GM12801 (cell line): ENCODE measurements around the gene U2AF2.

Experiments used
- CTCF ChIP-seq: IDR thresholded peaks from one replicate; pipeline ENCODE4 v1.5.1; 2011; ENCODE audit warnings: control low read depth; ENCODE audit not compliant: insufficient read length; ENCODE audit errors: extremely low read depth

The U2AF2 gene

GRCh38 chr19:55699221-55699620, 44.4 kb downstream of the U2AF2 start:
- no peak for TF ChIP-seq CTCF

- TF ChIP-seq CTCF, result no peak
Observed at GRCh38 chr19:55700813-55701212, 46.0 kb downstream of the U2AF2 start.

GRCh38 chr19:55702131-55702627, 47.3 kb downstream of the U2AF2 start:
- TF ChIP-seq CTCF, result no peak

- no peak for TF ChIP-seq CTCF
Observed at GRCh38 chr19:55703790-55704215, 49.0 kb downstream of the U2AF2 start.

GRCh38 chr19:55704494-55705245, 49.8 kb downstream of the U2AF2 start:
- no peak for TF ChIP-seq CTCF

GRCh38 chr19:55705972-55706371, 51.1 kb downstream of the U2AF2 start:
- TF ChIP-seq CTCF, result no peak

GRCh38 chr19:55711719-55712118, 56.9 kb downstream of the U2AF2 start:
- TF ChIP-seq CTCF, result no peak
